HCT116 (cell line): ENCODE measurements around the gene ZNHIT1. TPM values are rescaled to one million over a fixed set of nuclear protein-coding genes. Genes with fewer than 3 reads are reported as not detected.

ENCODE experiments used
- ATAC-seq: fragments of 200-7000 bp; cut with Tn5 transposase; 2 replicates; pipeline ENCODE4 v1.9.1; 2020; ENCODE audit warnings: mild to moderate bottlenecking, moderate library complexity
- BruUV-seq: library from RNA; stranded (reverse); fragments of 400-500 nt; replicated peaks from 2 replicates; lab custom pipeline; 2021; lab: Mats Ljungman, UMichigan
- CTCF ChIA-PET: fragments of 300-600 bp; sonication (Branson Sonifier 250); formaldehyde crosslinking; loops from one replicate; lab custom pipeline; 2021; ENCODE audit warnings: antibody characterized with exemption; lab: Charles Lee
- POLR2A ChIA-PET: fragments of 300-600, 350-600 bp; sonication (Branson Sonifier 250); formaldehyde crosslinking; loops from one replicate; lab custom pipeline; 2021; ENCODE audit warnings: antibody characterized with exemption; lab: Charles Lee
- RAD21 ChIA-PET, 2 experiments: fragments of 300-600 bp; sonication (Branson Sonifier 250); formaldehyde crosslinking; loops; one replicate each; lab custom pipeline; 2023; ENCODE audit warnings: low total read pairs in 2 of 2; ENCODE audit not compliant: uncharacterized antibody in 2 of 2, unreplicated experiment in 2 of 2, low non-redundant PET in 1 of 2; lab: Charles Lee
- DNase-seq: peaks from one replicate; pipeline ENCODE4 v3.0.0-alpha.2; 2010; ENCODE audit warnings: low read depth, low spot score
- H2AFZ ChIP-seq: fragments of 200-600 bp; shearing (Covaris generic), sonication (generic); 2 replicates; pipeline ENCODE4 v1.6.1; 2017; ENCODE audit warnings: low read depth, mixed run types, mixed read lengths, antibody characterized with exemption, low read length; ENCODE audit not compliant: poor library complexity, severe bottlenecking
- H3K27ac ChIP-seq: 2 replicates; pipeline ENCODE4 v1.5.1; 2012; ENCODE audit warnings: low read depth, low read length
- H3K27me3 ChIP-seq: fragments of 200-600 bp; sonication (generic); 2 replicates; pipeline ENCODE4 v1.6.1; 2016; ENCODE audit warnings: mixed run types, low read length, mixed read lengths; ENCODE audit not compliant: insufficient read depth
- H3K36me3 ChIP-seq, 2 experiments: fragments of 200-500 bp in 1 of 2; fragments of 200-600 bp in 1 of 2; sonication (Bioruptor generic) in 1 of 2; sonication (generic) in 1 of 2; 2 replicates each; pipeline versions ENCODE4 v1.5.1 to v1.6.1; 2014 to 2016; ENCODE audit warnings: low read length in 2 of 2, inconsistent platforms in 1 of 2, mixed read lengths in 1 of 2, mixed run types in 1 of 2; ENCODE audit not compliant: insufficient read depth in 2 of 2, control insufficient read depth in 1 of 2
- H3K4me1 ChIP-seq, 2 experiments: fragments of 200-600 bp in 1 of 2; sonication (generic) in 1 of 2; 2 replicates each; pipeline versions ENCODE4 v1.5.1 to v1.6.1; 2012 to 2017; ENCODE audit warnings: low read length in 2 of 2, inconsistent platforms in 1 of 2, mild to moderate bottlenecking in 1 of 2, mixed read lengths in 1 of 2, mixed run types in 1 of 2, moderate library complexity in 1 of 2; ENCODE audit not compliant: insufficient read depth in 2 of 2, control insufficient read depth in 1 of 2
- H3K4me2 ChIP-seq: fragments of 200-600 bp; sonication (generic); 2 replicates; pipeline ENCODE4 v1.6.1; 2017; ENCODE audit warnings: mixed run types, low read length, mixed read lengths
- H3K4me3 ChIP-seq, 2 experiments: fragments of 200-600 bp in 1 of 2; sonication (generic) in 1 of 2; replicated peaks in 1 of 2; 2 replicates each; pipeline ENCODE4 v1.5.1; 2011 to 2016; ENCODE audit warnings: low read length in 2 of 2, control low read depth in 1 of 2, low read depth in 1 of 2, mild to moderate bottlenecking in 1 of 2, mixed read lengths in 1 of 2, mixed run types in 1 of 2
- H3K79me2 ChIP-seq: fragments of 200-600 bp; sonication (generic); 2 replicates; pipeline ENCODE4 v1.6.1; 2017; ENCODE audit warnings: mild to moderate bottlenecking, mixed run types, low read length, moderate library complexity, mixed read lengths; ENCODE audit not compliant: insufficient read depth
- H3K9ac ChIP-seq: fragments of 200-600 bp; sonication (generic); 2 replicates; pipeline ENCODE4 v1.6.1; 2016; ENCODE audit warnings: low read length, mixed read lengths
- H3K9me2 ChIP-seq: fragments of 200-600 bp; sonication (generic), shearing (Covaris generic); 2 replicates; pipeline ENCODE4 v1.6.1; 2017; ENCODE audit warnings: mixed run types, mild to moderate bottlenecking, moderate library complexity; ENCODE audit not compliant: insufficient read depth
- H3K9me3 ChIP-seq, 2 experiments: fragments of 200-500 bp in 1 of 2; fragments of 200-600 bp in 1 of 2; sonication (Bioruptor generic) in 1 of 2; sonication (generic) in 1 of 2; 2 replicates each; pipeline ENCODE4 v1.6.1; 2014 to 2017; ENCODE audit warnings: low read length in 2 of 2, mixed read lengths in 2 of 2, inconsistent platforms in 1 of 2, low read depth in 1 of 2, mild to moderate bottlenecking in 1 of 2, mixed run types in 1 of 2, moderate library complexity in 1 of 2; ENCODE audit not compliant: control insufficient read depth in 1 of 2, insufficient read depth in 1 of 2
- H4K20me1 ChIP-seq: fragments of 200-600 bp; sonication (generic), shearing (Covaris generic); 2 replicates; pipeline ENCODE4 v1.6.1; 2017; ENCODE audit warnings: mixed run types, mild to moderate bottlenecking, moderate library complexity; ENCODE audit not compliant: insufficient read depth
- CBX3 ChIP-seq: IDR thresholded peaks from 2 replicates; pipeline ENCODE4 v1.6.1; 2012; ENCODE audit warnings: low read depth
- CEBPB ChIP-seq: IDR thresholded peaks from 2 replicates; pipeline ENCODE4 v1.6.1; 2012; ENCODE audit warnings: low read depth
- EGR1 ChIP-seq: IDR thresholded peaks from 2 replicates; pipeline ENCODE4 v1.6.1; 2012; ENCODE audit warnings: low read depth
- ELF1 ChIP-seq: IDR thresholded peaks from 2 replicates; pipeline ENCODE4 v1.6.1; 2012; ENCODE audit warnings: low read depth, borderline replicate concordance
- EZH2 ChIP-seq: fragments of 200-600 bp; sonication (generic); IDR thresholded peaks from 2 replicates; pipeline ENCODE4 v1.6.1; 2017; ENCODE audit warnings: antibody characterized with exemption, mixed run types
- EZH2phosphoT487 ChIP-seq: fragments of 200-600 bp; IDR thresholded peaks from 2 replicates; pipeline ENCODE4 v1.6.1; 2018; ENCODE audit warnings: antibody characterized with exemption, borderline replicate concordance
- FOSL1 ChIP-seq: IDR thresholded peaks from 2 replicates; pipeline ENCODE4 v1.6.1; 2012; ENCODE audit warnings: low read depth
- MAX ChIP-seq: IDR thresholded peaks from 2 replicates; pipeline ENCODE4 v1.6.1; 2012
- POLR2A ChIP-seq: IDR thresholded peaks from 2 replicates; pipeline ENCODE4 v1.7.0; 2011; ENCODE audit warnings: borderline replicate concordance; ENCODE audit not compliant: insufficient read depth, insufficient read length; ENCODE audit errors: extremely low read depth
- POLR2AphosphoS5 ChIP-seq: IDR thresholded peaks from 2 replicates; pipeline ENCODE4 v1.6.1; 2011; ENCODE audit warnings: mild to moderate bottlenecking, low read depth, low read length, moderate library complexity
- RAD21 ChIP-seq: IDR thresholded peaks from 2 replicates; pipeline ENCODE4 v1.6.1; 2012; ENCODE audit warnings: low read depth, mild to moderate bottlenecking
- SRF ChIP-seq: IDR thresholded peaks from 2 replicates; pipeline ENCODE4 v1.6.1; 2012; ENCODE audit warnings: low read depth
- TCF7L2 ChIP-seq: IDR thresholded peaks from 2 replicates; pipeline ENCODE4 v1.7.0; 2011; ENCODE audit warnings: borderline replicate concordance, inconsistent platforms; ENCODE audit not compliant: insufficient read depth, insufficient read length; ENCODE audit errors: extremely low read depth
- YY1 ChIP-seq: IDR thresholded peaks from 2 replicates; pipeline ENCODE4 v1.6.1; 2011; ENCODE audit warnings: low read length, low read depth, moderate library complexity, mild to moderate bottlenecking; ENCODE audit not compliant: insufficient replicate concordance; ENCODE audit errors: extremely low read depth
- ZFX ChIP-seq: fragments of 450-650 bp; IDR thresholded peaks from 2 replicates; pipeline ENCODE4 v1.6.1; 2017
- ZNF274 ChIP-seq: fragments of 200-500 bp; sonication (Bioruptor generic); IDR thresholded peaks from 2 replicates; pipeline ENCODE4 v1.6.1; 2014; ENCODE audit warnings: mild to moderate bottlenecking, low read depth, low read length, inconsistent platforms
- intact Hi-C: fragments of 100-400 bp; cut with micrococcal nuclease; formaldehyde crosslinking; loops from 2 replicates; pipeline ENCODE4 v1.10.0; 2022
- total RNA-seq: library from RNA; stranded (reverse); gene quantifications from one replicate; pipeline ENCODE4 v1.2.1, GENCODE V29; 2021; ENCODE audit not compliant: unreplicated experiment
- TF ChIP-seq, protein P1 (sequence below), 3 experiments: fragments of 200-600 bp in 1 of 3; sonication (generic) in 1 of 3; IDR thresholded peaks in 2 of 3; conservative IDR thresholded peaks in 1 of 3; 2 replicates each; pipeline ENCODE4 v1.5.1; 2012 to 2017; ENCODE audit warnings: low read depth in 2 of 3, low read length in 2 of 3, antibody characterized with exemption in 1 of 3, borderline replicate concordance in 1 of 3, control low read depth in 1 of 3, mild to moderate bottlenecking in 1 of 3, mixed read lengths in 1 of 3, mixed run types in 1 of 3, moderate library complexity in 1 of 3; ENCODE audit not compliant: insufficient read depth in 1 of 3
- TF ChIP-seq, protein P2 (sequence below): IDR thresholded peaks from 2 replicates; pipeline ENCODE4 v1.6.1; 2012
- TF ChIP-seq, protein P3 (sequence below): IDR thresholded peaks from 2 replicates; pipeline ENCODE4 v1.6.1; 2011; ENCODE audit warnings: mild to moderate bottlenecking, low read length, moderate library complexity; ENCODE audit not compliant: insufficient replicate concordance; ENCODE audit errors: extremely low read depth

ZNHIT1 gene
- total RNA-seq, 1 experiment from 2014 or later = 69.4 TPM

GRCh38 chr7:101210143-101210542 lies 7.8 kb upstream of the ZNHIT1 start:
- H3K27me3 ChIP-seq = no peaks in the 10 kb centered on the region
- no peaks in the 10 kb centered on the region for H3K9me2 ChIP-seq
- no peak overlapping the region for H3K27ac ChIP-seq
- BruUV-seq = no TSS peak
- H3K9ac ChIP-seq = no peak overlapping the region
- no peak overlapping the region for H3K4me3 ChIP-seq
- TF ChIP-seq TCF7L2 (no peak), YY1 (no peak), POLR2A (no peak), CBX3 (no peak), EZH2 (no peak), SRF (no peak), EZH2phosphoT487 (no peak), ELF1 (no peak), ZFX (no peak), MAX (no peak), EGR1 (no peak), POLR2AphosphoS5 (no peak), RAD21 (no peak), ZNF274 (no peak), FOSL1 (no peak), CEBPB (no peak)
- TF ChIP-seq, protein P1, sequence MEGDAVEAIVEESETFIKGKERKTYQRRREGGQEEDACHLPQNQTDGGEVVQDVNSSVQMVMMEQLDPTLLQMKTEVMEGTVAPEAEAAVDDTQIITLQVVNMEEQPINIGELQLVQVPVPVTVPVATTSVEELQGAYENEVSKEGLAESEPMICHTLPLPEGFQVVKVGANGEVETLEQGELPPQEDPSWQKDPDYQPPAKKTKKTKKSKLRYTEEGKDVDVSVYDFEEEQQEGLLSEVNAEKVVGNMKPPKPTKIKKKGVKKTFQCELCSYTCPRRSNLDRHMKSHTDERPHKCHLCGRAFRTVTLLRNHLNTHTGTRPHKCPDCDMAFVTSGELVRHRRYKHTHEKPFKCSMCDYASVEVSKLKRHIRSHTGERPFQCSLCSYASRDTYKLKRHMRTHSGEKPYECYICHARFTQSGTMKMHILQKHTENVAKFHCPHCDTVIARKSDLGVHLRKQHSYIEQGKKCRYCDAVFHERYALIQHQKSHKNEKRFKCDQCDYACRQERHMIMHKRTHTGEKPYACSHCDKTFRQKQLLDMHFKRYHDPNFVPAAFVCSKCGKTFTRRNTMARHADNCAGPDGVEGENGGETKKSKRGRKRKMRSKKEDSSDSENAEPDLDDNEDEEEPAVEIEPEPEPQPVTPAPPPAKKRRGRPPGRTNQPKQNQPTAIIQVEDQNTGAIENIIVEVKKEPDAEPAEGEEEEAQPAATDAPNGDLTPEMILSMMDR (IDR thresholded peaks at IDR 0.05 in 2 of 3, conservative IDR thresholded peaks at IDR 0.05 in 1 of 3; ENCODE audit: borderline replicate concordance in 1 of 3, insufficient read depth in 1 of 3, low read depth in 2 of 3, low read length in 2 of 3) = no peak
- TF ChIP-seq, protein P2, sequence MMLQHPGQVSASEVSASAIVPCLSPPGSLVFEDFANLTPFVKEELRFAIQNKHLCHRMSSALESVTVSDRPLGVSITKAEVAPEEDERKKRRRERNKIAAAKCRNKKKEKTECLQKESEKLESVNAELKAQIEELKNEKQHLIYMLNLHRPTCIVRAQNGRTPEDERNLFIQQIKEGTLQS = no peak
- TF ChIP-seq, protein P3, sequence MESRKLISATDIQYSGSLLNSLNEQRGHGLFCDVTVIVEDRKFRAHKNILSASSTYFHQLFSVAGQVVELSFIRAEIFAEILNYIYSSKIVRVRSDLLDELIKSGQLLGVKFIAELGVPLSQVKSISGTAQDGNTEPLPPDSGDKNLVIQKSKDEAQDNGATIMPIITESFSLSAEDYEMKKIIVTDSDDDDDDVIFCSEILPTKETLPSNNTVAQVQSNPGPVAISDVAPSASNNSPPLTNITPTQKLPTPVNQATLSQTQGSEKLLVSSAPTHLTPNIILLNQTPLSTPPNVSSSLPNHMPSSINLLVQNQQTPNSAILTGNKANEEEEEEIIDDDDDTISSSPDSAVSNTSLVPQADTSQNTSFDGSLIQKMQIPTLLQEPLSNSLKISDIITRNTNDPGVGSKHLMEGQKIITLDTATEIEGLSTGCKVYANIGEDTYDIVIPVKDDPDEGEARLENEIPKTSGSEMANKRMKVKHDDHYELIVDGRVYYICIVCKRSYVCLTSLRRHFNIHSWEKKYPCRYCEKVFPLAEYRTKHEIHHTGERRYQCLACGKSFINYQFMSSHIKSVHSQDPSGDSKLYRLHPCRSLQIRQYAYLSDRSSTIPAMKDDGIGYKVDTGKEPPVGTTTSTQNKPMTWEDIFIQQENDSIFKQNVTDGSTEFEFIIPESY = no peak
- H4K20me1 ChIP-seq = no peaks in the 10 kb centered on the region
- ATAC-seq = no peak
- peaks cover 8 to 13% of the 10 kb centered on the region in 2 experiments for H3K36me3 ChIP-seq
- DNase-seq = no peak
- H3K79me2 ChIP-seq = no peaks in the 10 kb centered on the region
- H3K9me3 ChIP-seq = no peaks in the 10 kb centered on the region
- H3K4me2 ChIP-seq = no peak overlapping the region
- H2AFZ ChIP-seq = no peak overlapping the region
- intact Hi-C loops = no loop called here
- RAD21 ChIA-PET = no interaction called here
- H3K4me1 ChIP-seq = no peaks in the 10 kb centered on the region
- CTCF ChIA-PET = no interaction called here
- POLR2A ChIA-PET = no interaction called here
